CD4-positive, alpha-beta T cell treated with Interleukin-12 subunit alpha and Interleukin-12 subunit beta, for 1 hour (primary cell): ENCODE measurements around the gene PRM1.

Source experiments
- DNase-seq: peaks from one replicate; pipeline ENCODE4 v3.0.0-alpha.2; 2020

The PRM1 gene

GRCh38 chr16:11271610-11272009, 9.5 kb downstream of the PRM1 start:
- no peak for DNase-seq

- no peak for DNase-seq
Measured at GRCh38 chr16:11270602-11271162, 10.4 kb downstream of the PRM1 start.

- no peak for DNase-seq
Measured at GRCh38 chr16:11268921-11269375, 12.2 kb downstream of the PRM1 start, which contains the start of gene TNP2. Gene TNP2 (minus strand): TSS chr16:11269325. CDS start chr16:11269262, 63 bp downstream.

- DNase-seq = no peak
Measured at GRCh38 chr16:11265124-11265523, 16.0 kb downstream of the PRM1 start.

GRCh38 chr16:11264155-11264832, 16.8 kb downstream of the PRM1 start:
- DNase-seq = no peak

- no peak for DNase-seq
Measured at GRCh38 chr16:11263737-11264136, 17.4 kb downstream of the PRM1 start.

GRCh38 chr16:11262915-11263314, 18.2 kb downstream of the PRM1 start:
- DNase-seq = no peak

GRCh38 chr16:11260596-11260966, 20.5 kb downstream of the PRM1 start:
- no peak for DNase-seq

- DNase-seq = no peak
Measured at GRCh38 chr16:11259655-11260595, 21.2 kb downstream of the PRM1 start.

GRCh38 chr16:11258553-11259492, 22.3 kb downstream of the PRM1 start:
- DNase-seq = peak; percentile 66

- DNase-seq = peak; percentile 70
Measured at GRCh38 chr16:11257131-11257938, 23.8 kb downstream of the PRM1 start.

GRCh38 chr16:11256661-11257130, 24.4 kb downstream of the PRM1 start:
- DNase-seq = no peak

GRCh38 chr16:11255737-11256660, 25.1 kb downstream of the PRM1 start, which contains the start of gene SOCS1:
Gene SOCS1 (minus strand): TSS chr16:11256204. CDS start chr16:11255478, 726 bp downstream.
- peak; percentile 92 for DNase-seq

GRCh38 chr16:11254913-11255736, 26.0 kb downstream of the PRM1 start:
- DNase-seq = peak; percentile 65

- no peak for DNase-seq
Measured at GRCh38 chr16:11253995-11254912, 26.9 kb downstream of the PRM1 start.

- peak; percentile 65 for DNase-seq
Measured at GRCh38 chr16:11253009-11253994, 27.8 kb downstream of the PRM1 start.

GRCh38 chr16:11252482-11252931, 28.6 kb downstream of the PRM1 start:
- no peak for DNase-seq
